CD4-positive, alpha-beta T cell (primary cell): ENCODE data around the gene RUFY4. TPM values are rescaled to one million over a fixed set of nuclear protein-coding genes. Genes with fewer than 3 reads are reported as not detected.

ENCODE experiments used
- ATAC-seq: fragments of 200-7000 bp; cut with Tn5 transposase; one replicate; pipeline ENCODE4 v1.10.0; 2022; ENCODE audit warnings: mild to moderate bottlenecking; ENCODE audit not compliant: poor library complexity
- CTCF ChIA-PET: fragments of 350-600 bp; sonication (Branson Sonifier 250); formaldehyde crosslinking; loops from one replicate; lab custom pipeline; 2021; ENCODE audit warnings: antibody characterized with exemption, inconsistent platforms; lab: Charles Lee
- POLR2A ChIA-PET: fragments of 350-600 bp; sonication (Branson Sonifier 250); formaldehyde crosslinking; loops from one replicate; lab custom pipeline; 2021; ENCODE audit warnings: antibody characterized with exemption, inconsistent platforms; lab: Charles Lee
- DNase-seq, 14 experiments: peaks; one replicate each; pipeline ENCODE4 v3.0.0-alpha.2; 2013 to 2020; ENCODE audit warnings: mixed read lengths in 2 of 14
- H3K27ac ChIP-seq, 2 donors: one replicate each; pipeline versions ENCODE4 v1.5.1 to v1.7.0; 2013; ENCODE audit warnings: low read length in 2 of 2, low read depth in 1 of 2, mild to moderate bottlenecking in 1 of 2
- H3K27me3 ChIP-seq, 2 experiments: 1 replicate in 1 of 2; 2 replicates in 1 of 2; pipeline versions ENCODE4 v1.6.1 to v1.7.0; 2013; ENCODE audit warnings: low read length in 2 of 2, control low read depth in 1 of 2, mild to moderate bottlenecking in 1 of 2, moderate library complexity in 1 of 2; ENCODE audit not compliant: insufficient read depth in 2 of 2, control insufficient read depth in 1 of 2
- H3K36me3 ChIP-seq: one replicate; pipeline ENCODE4 v1.6.1; 2013; ENCODE audit warnings: low read length, control low read depth; ENCODE audit not compliant: insufficient read depth
- H3K4me1 ChIP-seq: one replicate; pipeline ENCODE4 v1.6.1; 2013; ENCODE audit warnings: low read length, control low read depth; ENCODE audit not compliant: insufficient read depth
- H3K4me3 ChIP-seq: one replicate; pipeline ENCODE4 v1.5.1; 2013; ENCODE audit warnings: mild to moderate bottlenecking, low read length, moderate library complexity
- H3K9me3 ChIP-seq, 2 experiments: 1 replicate in 1 of 2; 2 replicates in 1 of 2; pipeline versions ENCODE4 v1.6.1 to v1.7.0; 2013; ENCODE audit warnings: low read length in 2 of 2, mild to moderate bottlenecking in 2 of 2, control low read depth in 1 of 2, moderate library complexity in 1 of 2; ENCODE audit not compliant: control insufficient read depth in 1 of 2, insufficient read depth in 1 of 2
- H3K27ac Mint-ChIP-seq: one replicate; pipeline ENCODE4 v1.8.0; 2020; ENCODE audit warnings: mixed read lengths
- H3K27me3 Mint-ChIP-seq: one replicate; pipeline ENCODE4 v1.8.0; 2021; ENCODE audit warnings: mixed read lengths
- H3K36me3 Mint-ChIP-seq: one replicate; pipeline ENCODE4 v1.8.0; 2021; ENCODE audit warnings: low read depth, mixed read lengths
- H3K4me1 Mint-ChIP-seq: one replicate; pipeline ENCODE4 v1.8.0; 2021; ENCODE audit warnings: low read depth, mixed read lengths
- H3K4me3 Mint-ChIP-seq: one replicate; pipeline ENCODE4 v1.8.0; 2020; ENCODE audit warnings: mild to moderate bottlenecking, mixed read lengths
- H3K9me3 Mint-ChIP-seq: one replicate; pipeline ENCODE4 v1.8.0; 2020; ENCODE audit warnings: mixed read lengths
- intact Hi-C, 2 experiments: fragments of 100-400 bp; cut with DNase I in 1 of 2; cut with micrococcal nuclease in 1 of 2; formaldehyde crosslinking; loops; one replicate each; pipeline versions ENCODE4 v1.15.1 to v1.9.0; 2023 to 2025; cut with DNase I, micrococcal nuclease
- total RNA-seq, 174 experiments: library from RNA in 2 of 174; stranded (reverse) in 2 of 174; gene quantifications; one replicate each; pipeline ENCODE4 v1.2.3 and lab custom pipeline; 2021 to 2026
- TF ChIP-seq, protein P1 (sequence below): fragments of 200-600 bp; IDR thresholded peaks from one replicate; pipeline ENCODE4 v1.8.0; 2022; ENCODE audit warnings: antibody characterized with exemption, mild to moderate bottlenecking

Gene RUFY4
- total RNA-seq, 2 experiments from 2014 or later = 0.78 to 0.85 TPM

DNA sequence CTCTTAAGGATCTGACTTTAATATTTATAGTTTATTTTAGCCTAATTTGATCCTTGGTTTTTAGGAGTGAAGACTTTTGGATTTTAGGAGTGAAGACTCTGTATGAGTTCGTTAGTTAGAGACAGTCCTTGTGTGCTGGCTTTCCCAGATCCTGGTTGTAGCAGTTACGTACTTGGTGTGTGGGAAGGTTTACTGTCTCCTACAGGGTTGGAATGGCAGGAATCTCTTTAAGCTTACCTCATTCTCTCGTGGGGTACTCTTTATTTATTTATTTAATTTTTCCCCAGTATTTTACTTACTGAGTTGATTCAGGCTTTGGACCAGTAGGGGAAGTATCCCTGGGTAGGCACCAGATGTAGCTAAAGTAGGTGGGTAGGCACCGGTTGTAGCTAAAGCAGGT is 54.9 kb downstream of the RUFY4 start:
- DNase-seq = no peak
- ChIA-PET POLR2A (no interaction called here), CTCF (interaction anchor here (1.1 kb wide), 1 partner anchor 55 kb away, joined by 4 read pairs; the partner anchor contains the start of gene RUFY4)
- Mint-ChIP-seq H3K4me1 (peaks cover 6% of the 10 kb centered on the region), H3K36me3 (no peaks in the 10 kb centered on the region), H3K27me3 (peaks cover 44% of the 10 kb centered on the region), H3K9me3 (peaks cover 12% of the 10 kb centered on the region), H3K4me3 (no peak overlapping the region), H3K27ac (no peak overlapping the region)
- ATAC-seq = no peak
- TF ChIP-seq, protein P1, sequence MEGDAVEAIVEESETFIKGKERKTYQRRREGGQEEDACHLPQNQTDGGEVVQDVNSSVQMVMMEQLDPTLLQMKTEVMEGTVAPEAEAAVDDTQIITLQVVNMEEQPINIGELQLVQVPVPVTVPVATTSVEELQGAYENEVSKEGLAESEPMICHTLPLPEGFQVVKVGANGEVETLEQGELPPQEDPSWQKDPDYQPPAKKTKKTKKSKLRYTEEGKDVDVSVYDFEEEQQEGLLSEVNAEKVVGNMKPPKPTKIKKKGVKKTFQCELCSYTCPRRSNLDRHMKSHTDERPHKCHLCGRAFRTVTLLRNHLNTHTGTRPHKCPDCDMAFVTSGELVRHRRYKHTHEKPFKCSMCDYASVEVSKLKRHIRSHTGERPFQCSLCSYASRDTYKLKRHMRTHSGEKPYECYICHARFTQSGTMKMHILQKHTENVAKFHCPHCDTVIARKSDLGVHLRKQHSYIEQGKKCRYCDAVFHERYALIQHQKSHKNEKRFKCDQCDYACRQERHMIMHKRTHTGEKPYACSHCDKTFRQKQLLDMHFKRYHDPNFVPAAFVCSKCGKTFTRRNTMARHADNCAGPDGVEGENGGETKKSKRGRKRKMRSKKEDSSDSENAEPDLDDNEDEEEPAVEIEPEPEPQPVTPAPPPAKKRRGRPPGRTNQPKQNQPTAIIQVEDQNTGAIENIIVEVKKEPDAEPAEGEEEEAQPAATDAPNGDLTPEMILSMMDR = no peak
- intact Hi-C loops = no loop called here
- Histone ChIP-seq H3K4me3 (no peak overlapping the region), H3K27ac (no peak overlapping the region), H3K9me3 (peaks cover 0 to 15% of the 10 kb centered on the region in 2 experiments), H3K4me1 (peaks cover 2% of the 10 kb centered on the region), H3K36me3 (no peaks in the 10 kb centered on the region), H3K27me3 (peaks cover 5 to 6% of the 10 kb centered on the region in 2 experiments)

DNA sequence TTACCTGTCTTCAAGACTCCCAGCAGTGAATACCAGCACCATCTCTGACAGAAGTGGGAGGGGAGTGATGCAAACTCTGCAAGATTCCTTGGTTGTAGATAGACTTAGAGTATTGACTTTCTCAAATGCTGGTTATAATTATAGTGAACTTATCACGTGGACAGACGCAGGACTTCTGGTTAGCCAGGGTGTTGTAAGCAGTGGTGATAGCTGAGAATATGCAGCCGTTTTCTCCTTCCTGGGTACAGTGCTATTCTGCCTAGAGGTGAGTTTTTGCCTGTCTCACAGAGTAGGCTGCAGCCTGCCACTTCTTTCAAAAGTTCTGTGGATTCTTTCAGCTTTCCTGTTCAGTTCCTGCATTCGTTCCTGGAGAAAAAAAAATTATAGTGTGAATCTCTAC is 56.0 kb downstream of the RUFY4 start:
- Mint-ChIP-seq H3K27ac (no peak overlapping the region), H3K27me3 (peaks cover 48% of the 10 kb centered on the region), H3K36me3 (no peaks in the 10 kb centered on the region), H3K9me3 (peaks cover 9% of the 10 kb centered on the region), H3K4me3 (no peak overlapping the region), H3K4me1 (peaks cover 6% of the 10 kb centered on the region)
- Histone ChIP-seq H3K27me3 (peaks cover 5 to 6% of the 10 kb centered on the region in 2 experiments), H3K36me3 (no peaks in the 10 kb centered on the region), H3K9me3 (peaks cover 0 to 15% of the 10 kb centered on the region in 2 experiments), H3K27ac (no peak overlapping the region), H3K4me3 (no peak overlapping the region), H3K4me1 (peaks cover 2% of the 10 kb centered on the region)
- ATAC-seq (no peak), DNase-seq (no peak)
- CTCF ChIA-PET = no interaction called here
- intact Hi-C loops = no loop called here
- POLR2A ChIA-PET = no interaction called here
- TF ChIP-seq, protein P1 = no peak

DNA sequence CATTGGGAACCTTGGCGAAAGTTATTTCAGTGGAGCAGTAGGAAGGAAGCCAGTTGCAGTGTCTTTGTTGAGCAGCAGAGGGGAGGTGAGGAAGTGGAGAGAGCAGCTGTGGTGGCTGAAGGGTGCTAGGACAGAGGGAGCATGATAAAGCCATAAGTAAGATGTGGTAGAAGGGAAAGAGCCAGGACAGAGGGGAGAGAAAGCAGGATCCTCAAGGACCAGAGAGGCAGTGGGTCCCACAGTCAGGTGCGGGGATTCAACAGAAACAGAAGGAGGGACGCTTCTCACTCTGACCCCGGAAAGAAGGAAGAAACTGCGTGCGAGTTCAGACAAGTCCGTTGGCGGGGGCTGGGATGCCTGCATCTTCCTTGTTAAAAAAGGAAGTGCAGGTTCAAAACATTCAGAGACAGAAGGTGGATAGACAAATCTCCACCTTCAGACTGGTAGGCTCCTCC is 56.6 kb downstream of the RUFY4 start, which contains the start of gene CXCR2:
Gene CXCR2, plus strand, starts transcription at position 403 of the 455 bp plus-strand sequence. CDS start 8,774 bp downstream, outside the sequence.
- H3K9me3 Mint-ChIP-seq = peaks cover 9% of the 10 kb centered on the region
- no peak within 1 kb of the TSS for H3K27ac Mint-ChIP-seq
- DNase-seq (peak in 1 of 14 experiments; percentile 13), ATAC-seq (no peak)
- ChIA-PET POLR2A (no interaction called here), CTCF (no interaction called here)
- Histone ChIP-seq H3K36me3 (no peaks in the 10 kb centered on the region), H3K9me3 (peaks cover 0 to 15% of the 10 kb centered on the region in 2 experiments), H3K4me1 (peaks cover 2% of the 10 kb centered on the region), H3K27me3 (peaks cover 5 to 6% of the 10 kb centered on the region in 2 experiments), H3K27ac (no peak within 1 kb of the TSS), H3K4me3 (no peak within 1 kb of the TSS)
- H3K36me3 Mint-ChIP-seq = no peaks in the 10 kb centered on the region
- no peak within 1 kb of the TSS for H3K4me3 Mint-ChIP-seq
- TF ChIP-seq, protein P1 = no peak
- H3K4me1 Mint-ChIP-seq = peaks cover 6% of the 10 kb centered on the region
- H3K27me3 Mint-ChIP-seq = peaks cover 42% of the 10 kb centered on the region
- intact Hi-C loops = no loop called here
